Cerebellar cortex (tissue), 1 donor: Measurements from ENCODE around the gene AMIGO2.
A peak's percentile ranks its signal among the peaks of the same experiment; 100 is the strongest.
"Not testable (repeated sequence)": the region's sequence is repeated elsewhere in the genome, so short reads cannot be mapped to it uniquely, and the experiment has no call there.

Experiments
- DNase-seq: peaks from one replicate; pipeline ENCODE4 v3.0.0-alpha.2; 2015; ENCODE audit warnings: low spot score

The AMIGO2 gene

GRCh38 chr12:47073951-47074350 lies 5.8 kb downstream of the AMIGO2 start:
- no peak for DNase-seq

DNA sequence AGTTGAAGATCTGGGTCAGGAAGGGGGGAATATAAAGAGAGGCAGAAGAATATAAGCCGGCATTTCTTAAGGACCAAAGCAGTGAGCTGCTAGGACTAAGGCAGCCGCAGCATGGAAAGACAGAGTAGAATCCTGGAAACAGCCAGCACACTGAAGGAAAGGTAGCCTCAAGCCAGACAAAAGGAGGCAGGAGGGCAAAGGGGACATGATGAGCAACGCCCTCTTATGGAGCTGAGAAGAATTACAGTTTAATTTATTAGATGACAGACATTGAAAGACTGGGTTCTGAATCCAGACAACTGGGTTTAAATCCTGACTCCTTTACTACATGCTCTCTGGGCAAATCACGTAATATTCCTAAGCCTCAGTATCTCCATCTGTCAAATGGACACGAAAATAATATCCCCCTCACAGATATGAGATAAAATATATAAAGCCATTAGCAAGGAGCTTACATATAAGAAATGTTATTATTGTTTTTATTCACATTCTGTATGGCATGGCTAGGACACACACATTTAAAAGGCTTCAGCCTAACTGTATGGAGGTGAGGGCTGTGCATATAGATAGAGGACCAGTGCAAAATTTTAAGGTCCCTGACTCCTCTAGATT lies 8.4 kb downstream of the AMIGO2 start:
- peak; percentile 66 for DNase-seq

DNA sequence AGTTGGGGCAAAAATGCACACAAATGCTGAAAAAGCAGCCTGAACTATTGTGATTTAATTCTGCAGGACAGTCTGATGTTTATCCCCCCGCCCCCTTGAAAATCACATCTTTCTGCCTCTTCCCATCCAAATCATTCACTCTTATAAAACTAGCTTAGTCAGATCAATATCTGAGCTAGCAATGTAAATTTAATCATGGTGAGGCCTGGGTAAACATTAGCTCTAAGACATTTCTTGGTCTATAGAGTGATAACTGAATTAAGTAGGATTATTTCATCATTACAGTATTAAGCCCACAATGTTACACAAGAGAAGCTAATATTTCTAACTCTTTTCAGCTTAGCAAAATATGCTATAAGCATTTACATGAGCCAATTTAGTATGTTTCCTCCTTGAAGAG lies 9.4 kb downstream of the AMIGO2 start:
- DNase-seq: no peak

DNA sequence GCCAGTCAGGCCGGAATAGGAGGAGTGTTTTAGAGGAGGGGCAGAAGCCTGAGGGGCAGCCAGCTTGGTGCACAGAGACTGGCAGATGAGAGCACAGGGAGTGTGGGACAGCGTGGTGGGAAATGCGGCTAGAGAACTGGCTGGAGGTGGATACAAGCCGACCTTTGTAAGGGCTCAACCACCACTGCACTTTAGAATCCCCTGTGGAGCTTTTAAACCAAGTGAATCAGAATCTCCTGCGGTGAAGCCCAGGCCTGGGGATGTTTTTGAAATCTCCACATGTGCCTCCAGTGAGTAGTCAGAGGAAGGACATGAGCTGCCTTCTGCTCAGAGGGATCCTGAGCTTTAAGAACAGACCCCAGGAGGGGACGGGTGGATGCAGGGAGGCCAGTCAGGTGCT lies 11.2 kb downstream of the AMIGO2 start:
- DNase-seq: peak; percentile 71

GRCh38 chr12:47067771-47068431 lies 11.9 kb downstream of the AMIGO2 start:
- peak; percentile 77 for DNase-seq

DNA sequence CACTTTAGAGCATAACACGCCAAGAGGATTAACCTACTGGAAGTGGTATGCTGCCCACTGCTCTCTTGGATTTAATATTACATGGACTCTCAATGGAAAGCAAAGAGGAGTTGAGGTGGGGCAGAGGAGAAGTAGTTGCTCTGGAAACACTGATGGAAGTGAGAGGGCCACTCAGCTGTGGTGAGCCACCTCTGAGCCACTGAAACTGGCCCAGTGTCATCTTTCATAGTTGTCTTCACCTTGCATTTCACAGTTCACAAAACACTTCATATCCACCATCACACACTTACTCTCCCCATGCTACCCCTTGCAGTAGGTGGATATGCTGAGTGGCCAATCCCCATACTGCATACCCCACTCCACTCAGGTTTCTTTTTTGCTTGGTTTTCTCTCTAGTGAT lies 12.6 kb downstream of the AMIGO2 start:
- no peak for DNase-seq

DNA sequence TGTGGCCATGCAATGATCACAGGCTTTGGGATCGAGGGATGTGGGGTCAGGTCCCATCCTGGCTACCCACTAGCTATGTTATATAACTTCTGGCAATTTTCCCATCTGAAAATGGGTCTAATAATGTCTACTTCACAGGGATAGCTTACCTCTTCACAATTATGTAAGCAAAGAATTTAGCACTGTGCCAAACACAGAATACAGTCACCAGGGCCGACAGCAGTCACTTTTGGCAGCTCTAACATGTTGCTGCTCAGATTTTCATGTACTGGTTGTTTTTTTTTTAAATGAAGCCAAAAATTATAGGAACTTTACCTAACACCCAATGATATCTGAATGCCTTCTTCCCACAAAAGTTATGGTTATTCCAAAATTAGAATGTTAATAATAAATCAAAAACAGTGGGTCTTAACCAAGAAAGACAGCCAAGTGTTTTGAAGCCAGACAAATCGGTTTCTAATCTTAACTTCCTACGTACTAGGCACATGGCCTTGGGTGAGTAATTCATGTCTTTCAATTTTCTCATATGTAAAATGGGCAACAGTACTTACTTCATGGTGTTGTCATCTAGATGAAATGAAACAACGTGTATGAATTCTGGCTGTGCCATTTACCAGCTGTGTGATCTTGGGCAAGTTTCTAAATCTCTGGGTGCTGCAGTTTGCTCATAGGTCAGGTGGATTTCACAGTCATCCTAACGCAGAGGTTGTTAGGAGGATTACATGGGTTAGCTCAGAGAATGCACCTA lies 13.3 kb downstream of the AMIGO2 start:
- DNase-seq: no peak

- DNase-seq: no peak
Observed at GRCh38 chr12:47065546-47065945, 14.2 kb downstream of the AMIGO2 start.

- not testable (repeated sequence) for DNase-seq
Observed at GRCh38 chr12:47058640-47059039, 21.1 kb downstream of the AMIGO2 start.

- DNase-seq: not testable (repeated sequence)
Observed at GRCh38 chr12:47056944-47057343, 22.8 kb downstream of the AMIGO2 start.

DNA sequence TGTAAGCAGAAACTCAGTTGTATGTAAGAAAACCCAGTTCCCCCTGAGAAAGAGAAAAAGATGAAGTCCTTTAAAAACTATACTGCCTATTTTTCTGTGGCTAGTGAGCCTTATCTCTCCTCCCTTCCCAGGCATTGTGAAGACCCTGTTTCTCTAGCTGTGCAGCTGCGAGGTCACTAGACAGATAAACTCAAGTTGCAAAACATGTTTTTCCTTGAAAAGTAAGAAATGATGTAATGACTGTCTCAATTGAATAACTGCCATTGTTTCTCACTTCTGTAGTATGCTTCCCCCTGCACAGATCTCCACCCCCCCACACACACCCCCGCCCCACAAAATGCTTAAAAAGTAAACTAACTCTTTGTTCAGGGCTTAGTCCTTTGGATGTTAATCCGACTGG lies 23.9 kb downstream of the AMIGO2 start:
- not testable (repeated sequence) for DNase-seq

DNA sequence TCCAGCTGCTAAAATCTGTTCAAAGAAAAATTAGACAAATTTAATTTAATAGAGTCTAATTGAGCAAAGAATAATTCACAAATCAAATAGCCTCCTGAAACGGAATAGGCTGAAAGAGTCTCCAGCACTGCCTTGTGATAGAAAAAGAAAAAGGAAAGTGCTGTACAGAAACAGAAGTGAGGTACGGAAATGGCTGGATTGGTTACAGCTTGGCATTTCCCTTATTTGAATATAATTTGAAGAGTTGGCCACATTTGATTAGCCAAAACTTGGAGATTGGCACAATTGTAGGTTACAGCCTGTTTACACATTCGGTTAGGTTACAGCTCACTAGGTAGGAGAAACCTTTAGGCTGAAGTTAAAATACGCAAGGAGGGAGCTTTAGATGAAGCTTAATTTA lies 25.1 kb downstream of the AMIGO2 start:
- DNase-seq: no peak

DNA sequence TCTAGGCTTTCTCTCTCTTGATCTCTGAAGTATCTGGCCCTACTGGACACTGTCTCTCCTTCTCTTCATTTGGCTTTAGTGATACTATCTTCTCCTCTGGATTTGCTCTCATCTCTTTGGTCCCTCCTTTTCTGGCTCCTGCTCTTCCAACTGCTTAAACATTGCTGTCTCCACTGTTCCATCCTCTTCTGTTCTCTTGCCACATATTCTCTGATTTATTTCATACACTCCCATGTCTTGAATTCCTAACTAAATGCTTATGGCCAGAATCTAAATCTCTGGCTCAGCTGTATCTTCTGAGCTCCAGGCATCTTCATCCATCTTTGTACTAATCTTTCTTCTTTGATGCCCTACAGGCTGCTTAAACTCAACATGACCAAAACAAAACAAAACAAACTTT lies 25.8 kb downstream of the AMIGO2 start:
- DNase-seq: no peak

DNA sequence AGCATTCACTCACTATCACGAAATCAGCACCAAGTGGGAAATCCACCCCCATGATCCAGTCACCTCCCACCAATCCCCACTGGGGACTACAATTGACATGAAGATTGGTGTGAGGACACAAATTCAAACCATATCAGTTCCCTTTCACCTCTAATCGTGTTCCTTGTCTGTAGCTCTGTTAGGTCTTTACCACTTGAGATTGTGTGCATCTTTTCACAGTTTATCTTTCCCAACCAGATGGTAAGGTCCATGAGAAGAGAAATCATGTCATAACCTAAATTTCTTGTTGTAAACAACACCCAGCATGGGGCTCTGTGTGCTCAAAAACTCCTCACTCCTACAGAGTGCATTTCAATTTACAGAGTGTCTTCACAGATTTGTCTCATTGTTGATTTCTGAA lies 27.5 kb downstream of the AMIGO2 start:
- no peak for DNase-seq

DNA sequence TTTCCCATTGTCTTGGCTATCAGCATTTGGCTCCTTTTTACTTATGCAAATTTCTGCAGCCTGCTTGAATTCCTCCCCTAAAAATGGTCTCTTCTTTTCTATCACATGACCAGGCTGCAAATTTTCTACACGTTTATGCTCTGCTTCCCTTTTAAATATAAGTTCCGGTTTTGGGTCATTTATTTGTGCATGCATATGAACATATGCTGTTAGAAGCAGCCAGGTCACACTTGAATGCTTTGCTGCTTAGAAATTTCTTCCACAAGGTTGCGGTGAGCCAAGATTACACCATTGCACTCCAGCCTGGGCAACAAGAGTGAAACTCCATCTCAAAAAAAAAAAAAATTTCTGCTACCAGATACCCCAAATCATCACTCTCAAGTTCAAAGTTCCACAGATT lies 28.5 kb downstream of the AMIGO2 start:
- not testable (repeated sequence) for DNase-seq

- DNase-seq: no peak
Observed at GRCh38 chr12:47048541-47048940, 31.2 kb downstream of the AMIGO2 start.

- no peak for DNase-seq
Observed at GRCh38 chr12:47041327-47041726, 38.4 kb downstream of the AMIGO2 start.

DNA sequence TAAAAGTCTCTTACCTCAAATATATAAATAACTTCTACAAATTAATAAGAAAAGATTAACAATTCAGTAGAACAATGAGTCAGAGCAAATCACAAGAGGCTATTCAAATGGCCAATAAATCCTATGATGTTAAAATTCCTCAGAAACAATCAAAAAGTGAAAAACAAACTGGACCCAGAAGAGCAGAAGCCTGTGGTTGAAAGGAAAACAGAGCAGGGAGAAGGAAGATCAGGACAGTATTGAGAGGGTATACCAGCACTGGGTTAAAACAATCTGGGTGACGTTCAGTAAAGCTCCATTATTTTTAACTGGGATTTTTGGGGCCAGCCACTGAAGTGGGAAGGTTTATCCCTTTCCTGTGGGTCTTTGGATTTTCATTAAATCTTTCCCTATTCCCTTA lies 40.0 kb downstream of the AMIGO2 start:
- DNase-seq: peak; percentile 68

- DNase-seq: peak; percentile 21
Observed at GRCh38 chr12:47039079-47039478, 40.7 kb downstream of the AMIGO2 start.

DNA sequence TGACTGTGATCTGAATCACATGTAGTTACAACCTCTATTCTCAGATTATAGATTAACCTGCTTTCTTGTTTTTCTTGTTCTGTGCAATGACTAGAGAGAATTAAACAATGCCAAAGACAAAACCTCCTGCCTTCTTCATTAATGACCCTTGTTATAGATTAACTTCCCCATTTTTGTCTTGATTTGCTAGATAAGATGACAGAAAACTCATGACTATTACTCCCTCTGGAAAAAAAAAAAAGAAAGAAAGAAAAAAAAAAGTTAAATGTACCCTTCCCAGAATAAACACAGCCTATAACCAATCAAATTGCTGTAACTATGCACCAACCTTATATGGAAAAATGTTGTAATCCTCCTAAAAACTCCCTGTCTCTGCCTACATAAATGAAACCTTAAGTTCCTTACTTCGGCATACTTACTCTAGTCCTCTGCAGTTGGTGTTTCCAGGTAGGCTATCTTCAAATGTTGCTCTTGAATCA lies 41.5 kb downstream of the AMIGO2 start:
- peak; percentile 51 for DNase-seq

DNA sequence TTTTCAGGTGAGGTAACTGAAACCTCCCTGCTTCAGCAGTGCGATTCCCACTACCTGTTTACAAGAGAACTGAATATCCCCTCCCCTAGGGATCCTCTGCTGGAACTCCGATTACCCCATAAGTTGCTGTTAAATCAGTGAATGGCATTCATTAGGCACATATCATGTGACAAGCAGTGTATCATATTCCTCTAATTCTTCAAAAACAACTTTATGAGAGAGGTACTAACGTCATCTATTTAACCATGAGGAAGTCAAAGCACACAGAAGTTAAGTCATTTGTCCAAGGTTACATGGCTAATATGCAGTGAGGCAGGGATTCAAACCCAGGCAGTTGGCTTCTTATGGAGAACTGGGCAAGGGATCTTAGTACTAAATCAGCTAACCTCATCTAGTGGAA lies 44.3 kb downstream of the AMIGO2 start:
- DNase-seq: peak; percentile 25

DNA sequence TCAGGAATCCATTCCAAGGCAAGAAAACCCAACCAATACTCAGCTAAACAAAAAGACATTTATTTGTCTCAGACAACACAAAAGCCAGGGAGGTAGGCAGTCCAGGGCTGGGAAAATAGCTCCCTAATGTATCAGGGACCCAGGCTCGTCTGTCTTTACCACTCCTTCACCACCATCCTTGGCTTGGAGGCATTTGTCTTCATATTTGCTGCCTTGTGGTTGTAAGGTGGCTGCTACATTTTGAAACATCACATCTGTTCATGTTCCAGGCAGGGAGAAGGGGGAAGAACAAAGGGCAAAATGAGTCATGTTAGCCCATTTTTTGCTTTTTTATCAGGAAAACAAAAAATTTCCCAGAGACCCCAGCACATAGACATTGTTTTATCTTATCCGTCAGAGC lies 45.1 kb downstream of the AMIGO2 start:
- no peak for DNase-seq
